Measurements from ENCODE around the gene PCSK9.

PCSK9 gene

DNA sequence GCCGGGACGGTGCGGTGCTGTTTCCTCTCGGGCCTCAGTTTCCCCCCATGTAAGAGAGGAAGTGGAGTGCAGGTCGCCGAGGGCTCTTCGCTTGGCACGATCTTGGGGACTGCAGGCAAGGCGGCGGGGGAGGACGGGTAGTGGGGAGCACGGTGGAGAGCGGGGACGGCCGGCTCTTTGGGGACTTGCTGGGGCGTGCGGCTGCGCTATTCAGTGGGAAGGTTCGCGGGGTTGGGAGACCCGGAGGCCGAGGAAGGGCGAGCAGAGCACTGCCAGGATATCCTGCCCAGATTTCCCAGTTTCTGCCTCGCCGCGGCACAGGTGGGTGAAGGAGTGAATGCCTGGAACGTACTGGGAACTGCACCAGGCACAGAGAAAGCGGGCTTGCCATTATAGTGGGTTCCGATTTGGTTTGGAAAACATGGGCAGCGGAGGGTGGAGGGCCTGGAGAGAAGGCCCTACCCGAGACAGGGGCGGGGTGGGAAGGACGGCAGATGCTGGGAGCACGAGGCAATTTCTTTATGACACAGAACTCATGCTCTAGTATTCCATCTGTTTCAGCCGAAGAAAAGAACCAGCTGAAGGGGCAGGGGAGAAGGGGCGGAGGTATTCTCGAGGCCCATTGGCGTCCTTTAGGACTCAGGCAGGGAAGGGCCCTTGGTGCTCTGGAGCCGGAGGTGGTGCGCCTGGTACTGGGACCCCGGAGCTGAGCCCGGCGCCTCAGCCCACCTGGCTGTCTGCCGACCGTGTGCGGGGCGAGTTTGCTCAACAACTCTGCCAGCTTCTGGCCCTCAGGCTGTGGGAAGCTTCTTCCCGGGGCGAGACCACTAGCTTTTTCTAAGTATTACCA is 960 bp downstream of the PCSK9 start:
- DNase-seq (ENCODE audit: extremely low spot score) = no peak
- TF ChIP-seq BHLHE40 (IDR thresholded peaks at IDR 0.05; ENCODE audit: borderline replicate concordance) (no peak), FOXM1 (IDR thresholded peaks at IDR 0.05; ENCODE audit: borderline replicate concordance) (no peak), FOXA1 (IDR thresholded peaks at IDR 0.05) (no peak), L3MBTL2 (conservative IDR thresholded peaks at IDR 0.05) (no peak), CTBP1 (IDR thresholded peaks at IDR 0.05; ENCODE audit: borderline replicate concordance) (no peak), TARDBP (IDR thresholded peaks at IDR 0.05) (no peak)
- ChIA-PET CTCF (interaction anchor here (0.6 kb wide), 1 partner anchor 241 kb away, joined by 3 read pairs; no protein-coding TSS in a partner anchor), POLR2A (no interaction called here)

DNA sequence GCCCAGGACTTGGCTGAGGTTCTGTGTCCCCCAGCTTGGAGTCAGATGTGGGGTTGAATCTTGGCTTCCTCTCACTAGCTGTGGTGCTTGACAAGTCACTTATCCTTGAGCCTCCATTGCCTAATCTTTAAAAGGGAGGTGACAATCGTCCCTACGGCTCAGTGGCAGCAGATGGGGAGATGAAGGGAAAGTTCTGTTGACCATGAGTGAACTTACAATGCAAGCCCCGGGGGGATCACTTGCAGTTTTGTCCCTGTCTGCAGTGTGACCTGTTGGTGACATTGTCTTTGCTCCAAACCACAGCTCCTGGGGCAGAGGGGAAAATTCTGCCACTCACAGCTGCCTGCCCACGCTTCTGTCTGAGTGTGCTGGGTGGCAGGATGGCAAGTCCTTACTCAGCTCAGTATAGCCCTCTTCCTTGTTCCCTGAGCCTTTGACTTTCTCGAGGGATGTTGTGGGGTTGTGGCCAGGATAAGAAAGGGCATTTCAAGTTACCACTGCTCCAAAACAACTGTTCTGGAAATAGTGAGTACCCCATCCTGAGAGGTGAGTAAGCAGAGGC is 1.7 kb downstream of the PCSK9 start:
- no peak for DNase-seq (ENCODE audit: extremely low spot score)
- ChIA-PET POLR2A (no interaction called here), CTCF (no interaction called here)
- TF ChIP-seq ELF4 (IDR thresholded peaks at IDR 0.05) (no peak), L3MBTL2 (conservative IDR thresholded peaks at IDR 0.05) (no peak), ZNF384 (IDR thresholded peaks at IDR 0.05) (no peak), TARDBP (IDR thresholded peaks at IDR 0.05) (no peak), HDGF (IDR thresholded peaks at IDR 0.05; ENCODE audit: borderline replicate concordance) (no peak), LEF1 (IDR thresholded peaks at IDR 0.05; ENCODE audit: borderline replicate concordance) (no peak), BHLHE40 (IDR thresholded peaks at IDR 0.05; ENCODE audit: borderline replicate concordance) (no peak), ARNT (IDR thresholded peaks at IDR 0.05) (no peak)
- TF ChIP-seq, protein P1, sequence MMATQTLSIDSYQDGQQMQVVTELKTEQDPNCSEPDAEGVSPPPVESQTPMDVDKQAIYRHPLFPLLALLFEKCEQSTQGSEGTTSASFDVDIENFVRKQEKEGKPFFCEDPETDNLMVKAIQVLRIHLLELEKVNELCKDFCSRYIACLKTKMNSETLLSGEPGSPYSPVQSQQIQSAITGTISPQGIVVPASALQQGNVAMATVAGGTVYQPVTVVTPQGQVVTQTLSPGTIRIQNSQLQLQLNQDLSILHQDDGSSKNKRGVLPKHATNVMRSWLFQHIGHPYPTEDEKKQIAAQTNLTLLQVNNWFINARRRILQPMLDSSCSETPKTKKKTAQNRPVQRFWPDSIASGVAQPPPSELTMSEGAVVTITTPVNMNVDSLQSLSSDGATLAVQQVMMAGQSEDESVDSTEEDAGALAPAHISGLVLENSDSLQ (IDR thresholded peaks at IDR 0.05) = no peak

DNA sequence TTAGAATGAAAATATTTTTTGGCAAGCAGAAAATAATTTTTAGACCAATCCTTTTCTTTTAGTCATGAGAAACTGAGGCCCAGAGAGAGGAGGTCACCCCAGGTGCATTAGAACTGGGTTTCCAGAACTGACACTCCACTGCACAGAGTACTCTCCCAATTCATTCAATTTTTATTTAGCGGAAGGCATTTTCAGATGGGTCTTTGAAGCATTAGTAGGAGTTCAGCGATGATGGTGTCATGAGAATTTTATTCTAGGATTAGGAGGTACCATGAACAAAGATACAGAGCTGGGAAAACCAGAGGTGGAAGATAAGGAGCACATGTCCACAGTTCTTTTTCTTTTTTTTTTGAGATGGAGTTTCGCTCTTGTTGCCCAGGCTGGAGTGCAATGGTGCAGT is 2.3 kb downstream of the PCSK9 start:
- CTCF ChIA-PET = no interaction called here

DNA sequence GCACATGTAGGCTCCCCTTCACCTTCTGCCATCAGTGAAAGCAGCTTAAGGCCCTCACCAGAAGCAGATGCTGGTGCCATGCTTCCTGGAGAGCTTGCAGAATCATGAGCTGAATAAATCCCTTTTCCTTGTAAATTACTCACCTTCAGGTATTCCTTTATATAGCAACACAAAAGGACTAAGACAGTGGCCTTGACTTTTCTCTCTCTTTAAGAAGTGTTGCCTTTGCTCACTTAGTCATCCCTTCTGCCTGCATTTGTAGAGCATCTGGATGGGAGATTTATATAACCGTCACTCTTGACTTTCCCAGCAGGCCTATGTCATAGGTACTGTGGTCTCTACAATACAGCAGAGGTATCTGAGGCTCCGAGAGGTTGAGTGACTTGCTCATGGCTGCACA is 3.7 kb downstream of the PCSK9 start:
- ChIA-PET CTCF (no interaction called here), POLR2A (no interaction called here)
- DNase-seq (ENCODE audit: extremely low spot score) = no peak
- TF ChIP-seq ZNF384 (IDR thresholded peaks at IDR 0.05) = no peak
- TF ChIP-seq L3MBTL2 (conservative IDR thresholded peaks at IDR 0.05) = no peak
- TF ChIP-seq HDGF (IDR thresholded peaks at IDR 0.05; ENCODE audit: borderline replicate concordance) = no peak
- TF ChIP-seq LEF1 (IDR thresholded peaks at IDR 0.05; ENCODE audit: borderline replicate concordance) = no peak
- no peak for TF ChIP-seq ARNT (IDR thresholded peaks at IDR 0.05)
- no peak for TF ChIP-seq FOXA1 (IDR thresholded peaks at IDR 0.05)
- TF ChIP-seq TARDBP (IDR thresholded peaks at IDR 0.05) = no peak
- TF ChIP-seq SUZ12 (IDR thresholded peaks at IDR 0.05) = no peak
- no peak for TF ChIP-seq FOXM1 (IDR thresholded peaks at IDR 0.05; ENCODE audit: borderline replicate concordance)
- TF ChIP-seq CTBP1 (IDR thresholded peaks at IDR 0.05; ENCODE audit: borderline replicate concordance) = no peak

More for the DNA sequence above, 2.3 kb downstream of the PCSK9 start:
- DNase-seq (ENCODE audit: extremely low spot score) = no peak
- POLR2A ChIA-PET = no interaction called here
- TF ChIP-seq TARDBP (IDR thresholded peaks at IDR 0.05) (no peak), ZNF384 (IDR thresholded peaks at IDR 0.05) (no peak), SUZ12 (IDR thresholded peaks at IDR 0.05) (no peak), FOXA1 (IDR thresholded peaks at IDR 0.05) (no peak), LEF1 (IDR thresholded peaks at IDR 0.05; ENCODE audit: borderline replicate concordance) (no peak), SP1 (IDR thresholded peaks at IDR 0.05) (no peak), ELF4 (IDR thresholded peaks at IDR 0.05) (no peak), BHLHE40 (IDR thresholded peaks at IDR 0.05; ENCODE audit: borderline replicate concordance) (no peak), CTBP1 (IDR thresholded peaks at IDR 0.05; ENCODE audit: borderline replicate concordance) (no peak)
- TF ChIP-seq, protein P1 (IDR thresholded peaks at IDR 0.05) = no peak

DNA sequence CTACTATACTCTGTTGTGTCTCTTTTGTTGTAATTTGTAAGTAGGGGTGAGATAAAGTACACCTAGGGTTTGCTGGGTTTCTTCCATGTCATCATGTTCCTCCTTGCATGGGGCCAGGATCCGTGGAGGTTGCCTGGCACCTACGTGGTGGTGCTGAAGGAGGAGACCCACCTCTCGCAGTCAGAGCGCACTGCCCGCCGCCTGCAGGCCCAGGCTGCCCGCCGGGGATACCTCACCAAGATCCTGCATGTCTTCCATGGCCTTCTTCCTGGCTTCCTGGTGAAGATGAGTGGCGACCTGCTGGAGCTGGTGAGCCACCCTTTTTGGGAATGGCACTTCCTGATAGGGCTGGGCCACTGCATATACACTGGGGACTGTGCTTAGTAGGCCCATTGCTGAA is 4.4 kb downstream of the PCSK9 start:
- CTCF ChIA-PET = no interaction called here

DNA sequence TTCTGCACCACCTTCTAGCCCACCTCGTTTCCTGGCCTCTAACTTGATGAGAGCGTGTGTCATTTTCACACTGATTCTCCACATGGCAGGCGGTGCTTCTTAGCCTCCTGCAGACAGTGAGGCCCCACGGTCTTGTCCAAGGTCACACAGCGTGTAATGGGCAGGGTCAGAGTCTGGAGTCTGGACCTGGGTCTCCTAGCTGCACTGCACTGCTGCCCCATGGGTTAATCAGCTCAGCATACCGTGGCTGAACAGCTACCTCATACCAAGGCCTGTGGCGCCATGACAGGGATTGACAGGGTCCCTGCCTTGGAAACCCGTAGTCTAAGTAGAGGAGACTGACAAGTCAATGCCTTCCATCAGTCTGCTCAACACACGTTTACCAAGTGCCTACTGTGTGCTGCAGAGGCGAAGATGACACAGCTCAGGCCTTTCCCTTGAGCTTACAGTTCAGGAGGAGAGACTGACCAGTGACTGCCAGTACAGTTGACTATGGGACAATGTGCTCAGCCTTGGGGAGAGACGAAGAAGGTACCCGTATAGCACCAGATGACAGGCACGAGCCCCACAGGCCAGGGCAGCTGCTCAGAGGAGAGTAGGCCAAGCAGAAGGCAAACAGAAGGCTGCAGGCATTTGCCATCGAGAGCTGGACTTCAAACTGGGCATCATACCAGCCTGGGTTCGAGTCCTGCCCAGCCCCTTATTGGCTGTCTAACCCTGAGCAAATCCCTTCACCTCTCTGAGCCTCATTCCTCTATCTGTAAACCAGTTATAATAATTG is 5.5 kb downstream of the PCSK9 start:
- POLR2A ChIA-PET = no interaction called here
- CTCF ChIA-PET = no interaction called here

More for the DNA sequence above, 4.4 kb downstream of the PCSK9 start:
- TF ChIP-seq FOXA1 (IDR thresholded peaks at IDR 0.05) (no peak), L3MBTL2 (conservative IDR thresholded peaks at IDR 0.05) (no peak), HDGF (IDR thresholded peaks at IDR 0.05; ENCODE audit: borderline replicate concordance) (no peak), ARNT (IDR thresholded peaks at IDR 0.05) (no peak), CTBP1 (IDR thresholded peaks at IDR 0.05; ENCODE audit: borderline replicate concordance) (no peak)
- no peak for DNase-seq (ENCODE audit: extremely low spot score)
- POLR2A ChIA-PET = no interaction called here

DNA sequence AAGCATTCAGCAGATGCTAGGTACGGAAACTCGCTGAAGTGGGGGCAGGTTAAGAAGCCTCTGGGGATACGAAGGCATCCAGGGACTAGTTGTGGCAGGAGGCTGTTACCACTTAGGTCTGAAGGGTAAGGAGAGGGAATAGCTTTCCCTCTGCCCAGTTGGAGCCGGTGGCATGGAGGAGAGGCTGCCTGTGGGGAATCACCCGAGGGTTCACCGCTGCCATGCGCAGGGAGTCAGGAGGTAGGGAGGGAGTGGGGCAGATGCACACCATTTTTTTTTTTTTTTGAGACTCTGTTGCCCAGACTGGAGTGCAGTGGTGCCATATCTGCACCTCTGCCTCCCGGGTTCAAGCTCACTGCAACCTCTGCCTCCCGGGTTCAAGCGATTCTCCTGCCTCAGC is 6.1 kb downstream of the PCSK9 start:
- POLR2A ChIA-PET = no interaction called here
- no peak for TF ChIP-seq FOXK2 (IDR thresholded peaks at IDR 0.05)
- TF ChIP-seq, protein P1 (IDR thresholded peaks at IDR 0.05) = no peak
- no peak for TF ChIP-seq L3MBTL2 (conservative IDR thresholded peaks at IDR 0.05)
- TF ChIP-seq SP1 (IDR thresholded peaks at IDR 0.05) = no peak
- TF ChIP-seq FOXM1 (IDR thresholded peaks at IDR 0.05; ENCODE audit: borderline replicate concordance) = no peak
- no peak for TF ChIP-seq NFRKB (IDR thresholded peaks at IDR 0.05)
- no peak for TF ChIP-seq TARDBP (IDR thresholded peaks at IDR 0.05)
- TF ChIP-seq ELF4 (IDR thresholded peaks at IDR 0.05) = no peak
- TF ChIP-seq FOXA1 (IDR thresholded peaks at IDR 0.05) = no peak
- no peak for TF ChIP-seq HDGF (IDR thresholded peaks at IDR 0.05; ENCODE audit: borderline replicate concordance)
- no peak for TF ChIP-seq ARNT (IDR thresholded peaks at IDR 0.05)
- no peak for TF ChIP-seq ZNF384 (IDR thresholded peaks at IDR 0.05)
- TF ChIP-seq CTBP1 (IDR thresholded peaks at IDR 0.05; ENCODE audit: borderline replicate concordance) = no peak
- no peak for TF ChIP-seq BHLHE40 (IDR thresholded peaks at IDR 0.05; ENCODE audit: borderline replicate concordance)
- no peak for TF ChIP-seq SUZ12 (IDR thresholded peaks at IDR 0.05)
- no peak for DNase-seq (ENCODE audit: extremely low spot score)
- CTCF ChIA-PET = no interaction called here

More for the DNA sequence above, 5.5 kb downstream of the PCSK9 start:
- DNase-seq (ENCODE audit: extremely low spot score) = no peak
- TF ChIP-seq FOXM1 (IDR thresholded peaks at IDR 0.05; ENCODE audit: borderline replicate concordance) = no peak
- TF ChIP-seq L3MBTL2 (conservative IDR thresholded peaks at IDR 0.05) = no peak
- no peak for TF ChIP-seq TARDBP (IDR thresholded peaks at IDR 0.05)
- TF ChIP-seq ZNF384 (IDR thresholded peaks at IDR 0.05) = no peak
- no peak for TF ChIP-seq LEF1 (IDR thresholded peaks at IDR 0.05; ENCODE audit: borderline replicate concordance)
